GM18498 (cell line): ENCODE data around the gene SLC25A25.
"Not testable (repeated sequence)": the region's sequence is repeated elsewhere in the genome, so short reads cannot be mapped to it uniquely, and the experiment has no call there.

Experiments
- ATAC-seq: cut with Tn5 transposase; IDR thresholded peaks from one replicate; pipeline ENCODE4 v1.9.1; 2021; ENCODE audit warnings: mild to moderate bottlenecking, moderate library complexity; ENCODE audit not compliant: unreplicated experiment

The SLC25A25 gene

DNA sequence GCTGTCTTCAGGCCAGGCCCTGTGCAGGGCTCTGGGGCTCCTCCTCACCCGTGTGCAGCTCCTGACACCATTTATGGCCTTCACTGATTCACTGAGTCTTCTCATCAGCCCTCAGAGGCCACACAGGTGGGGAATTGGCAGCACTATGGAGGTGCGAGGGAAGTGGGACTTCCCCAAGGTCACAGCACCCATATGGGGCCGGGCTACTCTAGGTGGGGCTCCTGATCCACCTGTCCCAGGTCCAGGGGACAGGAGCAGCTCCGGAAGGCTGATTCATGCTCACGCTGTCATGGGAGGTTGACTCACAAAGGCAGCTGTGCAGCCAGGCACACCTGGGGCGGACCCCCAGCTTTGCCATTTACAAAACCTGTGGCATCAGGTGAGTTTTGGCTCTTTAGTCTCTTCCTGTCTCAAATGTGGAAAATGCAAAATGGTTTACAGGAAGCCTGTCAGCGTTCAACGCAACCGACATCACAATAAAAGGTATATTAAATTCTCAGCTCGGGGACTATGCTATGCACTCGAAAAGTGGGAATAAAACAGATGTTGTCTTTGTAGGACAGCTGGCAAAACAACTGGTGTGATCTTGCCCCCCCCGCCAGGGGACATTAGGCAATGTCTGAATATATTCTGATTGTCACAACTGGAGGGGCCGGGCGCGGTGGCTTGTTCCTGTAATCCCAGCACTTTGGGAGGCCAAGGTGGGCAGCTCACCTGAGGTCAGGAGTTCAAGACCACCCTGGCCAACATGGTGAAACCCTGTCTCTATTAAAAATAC is 15.9 kb upstream of the SLC25A25 start:
- no peak for ATAC-seq

DNA sequence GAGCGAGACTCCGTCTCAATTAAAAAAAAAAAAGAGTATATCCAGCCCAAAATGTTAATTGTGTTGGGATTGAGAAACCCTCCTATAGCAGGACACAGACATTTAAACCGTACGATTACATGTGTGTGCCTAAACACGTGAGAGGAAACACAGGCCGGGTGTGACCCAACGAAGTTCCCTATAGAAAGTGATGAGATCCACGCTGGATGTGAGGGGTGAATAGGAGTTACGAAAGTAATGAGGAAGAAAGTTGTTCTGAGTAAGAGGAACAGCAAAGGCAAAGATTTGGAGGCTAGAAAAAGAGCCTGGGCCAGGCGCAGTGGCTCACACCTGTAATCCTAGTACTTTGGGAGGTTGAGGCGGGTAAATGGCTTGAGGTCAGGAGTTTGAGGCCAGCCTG is 14.5 kb upstream of the SLC25A25 start:
- ATAC-seq, result no peak

DNA sequence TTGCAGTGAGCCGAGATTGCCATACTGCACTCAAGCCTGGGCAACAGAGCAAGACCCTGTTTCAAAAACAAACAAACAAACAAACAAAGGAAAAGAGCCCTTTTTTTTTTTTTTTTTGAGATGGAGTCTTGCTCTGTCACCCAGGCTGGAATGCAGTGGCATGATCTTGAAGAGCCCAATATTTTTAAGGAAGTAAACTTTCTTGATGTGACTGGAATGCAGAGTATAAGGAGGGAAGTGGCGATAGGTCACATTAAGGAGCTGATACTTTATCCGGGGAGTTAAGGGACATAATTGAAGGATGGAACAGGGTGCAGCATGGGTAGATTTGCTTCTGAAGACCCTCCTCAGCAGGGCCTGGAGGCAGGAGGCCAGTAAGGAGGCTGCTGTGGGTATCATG is 13.9 kb upstream of the SLC25A25 start:
- ATAC-seq, result no peak

DNA sequence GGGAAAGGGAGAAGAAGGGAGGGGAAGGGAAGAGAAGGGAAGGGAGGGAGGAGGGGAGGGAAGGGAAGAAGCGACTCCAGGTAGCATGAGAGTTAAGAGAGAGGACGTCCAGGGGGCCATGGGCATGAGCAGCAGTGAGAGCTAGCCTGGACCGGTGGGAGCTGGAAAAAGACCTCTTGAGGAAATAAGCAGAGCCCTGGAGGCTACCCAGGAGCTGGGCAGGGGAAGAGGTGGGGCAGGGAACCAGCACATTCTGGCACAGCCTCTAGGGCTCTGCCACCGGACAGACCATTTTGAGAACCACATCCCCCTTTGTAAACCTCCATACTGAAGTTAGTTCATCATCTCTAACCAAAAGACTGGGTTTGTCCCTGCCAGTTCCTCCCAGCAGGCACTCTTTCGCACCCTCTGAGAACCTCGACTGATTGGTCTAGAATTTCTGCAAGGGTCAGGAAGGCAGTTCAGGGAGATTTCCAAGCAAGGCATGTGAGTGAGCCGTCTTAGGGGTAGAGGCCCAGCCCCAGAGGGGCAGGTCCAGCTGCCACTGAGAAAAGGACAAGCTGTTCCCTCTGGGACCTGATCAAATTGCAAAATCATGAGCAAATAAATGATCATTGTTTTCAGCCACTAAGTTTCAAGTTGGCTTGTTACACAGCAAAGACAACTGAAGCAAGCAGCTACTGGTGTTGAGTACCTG is 12.5 kb upstream of the SLC25A25 start:
- ATAC-seq, result no peak

DNA sequence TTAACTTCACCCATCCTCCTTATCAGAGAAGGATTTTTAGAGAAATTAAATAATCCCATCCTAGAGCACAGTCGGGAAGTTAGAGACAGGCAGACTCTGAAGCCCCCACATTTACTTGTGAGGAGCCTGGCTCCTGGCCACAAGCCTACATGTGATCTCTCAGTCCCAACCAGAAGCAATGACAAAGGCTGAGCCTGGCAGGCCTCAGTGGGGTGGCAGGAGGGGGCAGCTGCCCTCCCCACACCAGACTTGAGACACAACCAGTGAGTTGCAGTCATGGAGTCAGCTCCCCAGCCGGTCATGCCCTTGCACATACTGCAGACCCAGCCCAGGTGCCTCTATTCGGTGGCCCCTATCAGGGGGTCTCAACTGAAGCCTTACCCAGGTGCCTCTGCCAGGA is 11.9 kb upstream of the SLC25A25 start:
- no peak for ATAC-seq

DNA sequence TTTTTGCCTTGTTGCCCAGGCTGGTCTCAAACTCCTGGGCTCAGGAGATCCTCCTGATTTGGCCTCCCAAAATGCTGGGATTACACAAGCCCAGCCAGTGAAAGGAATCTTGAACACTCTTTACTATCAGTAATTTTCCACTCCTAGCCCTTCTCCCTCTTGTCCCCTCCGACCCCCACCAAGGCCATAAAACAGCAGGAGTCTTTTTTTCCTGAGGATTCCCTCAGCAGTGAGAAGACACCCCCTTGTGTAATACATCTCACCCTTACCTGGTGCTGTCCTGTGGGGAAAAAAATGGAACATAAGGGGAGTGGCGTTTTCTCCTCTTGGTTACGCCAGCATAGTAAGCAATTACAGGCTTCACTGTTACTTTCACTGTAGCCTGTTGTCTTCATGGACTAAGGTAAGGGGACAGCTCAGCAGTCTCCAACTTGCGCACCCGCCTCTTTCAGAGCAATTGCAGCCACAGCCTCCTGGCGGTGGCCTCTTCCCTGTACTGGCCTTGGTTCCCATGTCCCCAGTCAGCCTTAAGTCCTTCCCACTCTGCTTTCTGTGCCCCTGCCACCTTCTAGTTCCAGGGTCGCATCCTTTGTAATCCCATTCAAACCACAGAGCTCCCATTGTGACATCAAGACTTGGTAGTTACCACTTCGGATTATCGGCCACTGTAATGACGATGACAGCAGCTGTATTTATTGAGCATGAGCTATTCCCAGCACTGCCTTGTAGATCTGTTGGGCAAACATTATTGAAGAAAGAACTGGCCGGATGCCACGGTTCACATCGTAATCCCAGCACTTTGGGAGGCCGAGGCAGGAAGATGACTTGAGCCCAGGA is 10.9 kb upstream of the SLC25A25 start:
- no peak for ATAC-seq

DNA sequence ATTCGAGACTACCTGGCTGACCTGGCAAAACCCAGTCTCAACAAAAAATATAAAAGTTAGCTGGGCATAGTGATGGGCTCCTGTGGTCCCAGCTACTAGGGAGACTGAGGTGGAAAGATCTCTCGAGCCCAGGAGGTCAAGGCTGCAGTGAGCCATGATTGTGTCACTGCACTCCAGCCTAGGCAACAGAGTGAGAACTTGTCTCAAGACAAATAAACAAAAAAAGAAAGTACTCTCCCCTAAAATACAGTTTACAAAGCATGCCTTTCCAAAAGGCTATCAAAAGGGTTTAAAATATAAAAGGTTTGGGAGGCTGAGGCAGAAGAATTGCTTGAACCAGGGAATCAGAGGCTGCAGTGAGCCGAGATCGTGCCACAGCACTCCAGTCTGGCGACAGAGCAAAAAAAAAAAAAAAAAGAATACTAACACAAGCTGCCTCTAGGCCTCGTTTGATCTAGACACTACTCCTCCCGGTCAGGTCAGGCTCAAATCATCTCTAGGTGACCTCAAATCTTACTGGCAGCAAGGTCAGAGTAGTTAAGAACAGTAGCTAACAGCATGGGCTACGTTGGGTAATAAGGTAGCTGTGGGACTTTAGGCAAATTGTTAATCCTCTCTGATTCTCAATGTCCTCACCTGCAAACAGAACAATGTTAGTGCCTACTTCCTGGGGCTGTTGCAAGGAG is 10.2 kb upstream of the SLC25A25 start:
- ATAC-seq, result no peak

DNA sequence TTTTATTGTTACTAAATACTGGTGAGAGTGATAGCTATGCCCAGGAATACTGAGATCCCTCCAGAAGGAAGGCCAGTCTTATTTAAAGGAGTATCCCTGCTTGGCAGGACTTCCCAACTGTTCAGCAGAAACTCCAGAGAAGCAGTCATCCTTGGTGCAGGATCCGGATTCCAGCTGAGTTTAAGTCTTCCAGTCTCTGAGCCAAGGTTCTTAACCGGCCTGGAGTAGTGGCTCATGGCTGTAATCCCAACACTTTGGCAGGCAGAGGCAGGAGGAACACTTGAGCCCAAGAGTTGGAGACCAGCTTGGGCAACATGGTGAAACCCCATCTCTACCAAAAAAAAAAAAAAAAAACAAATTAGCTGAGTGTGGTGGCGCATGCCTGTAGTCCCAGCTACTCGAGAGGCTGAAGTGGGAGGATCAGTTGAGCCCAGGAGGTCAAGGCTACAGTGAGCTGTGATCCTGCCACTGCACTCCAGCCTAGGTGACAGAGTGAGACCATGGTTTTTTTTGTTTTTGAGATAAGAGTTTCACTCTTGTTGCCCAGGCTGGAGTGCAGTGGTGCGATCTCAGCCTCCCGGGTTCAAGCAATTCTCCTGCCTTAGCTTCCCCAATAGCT is 8.6 kb upstream of the SLC25A25 start:
- ATAC-seq, result no peak

DNA sequence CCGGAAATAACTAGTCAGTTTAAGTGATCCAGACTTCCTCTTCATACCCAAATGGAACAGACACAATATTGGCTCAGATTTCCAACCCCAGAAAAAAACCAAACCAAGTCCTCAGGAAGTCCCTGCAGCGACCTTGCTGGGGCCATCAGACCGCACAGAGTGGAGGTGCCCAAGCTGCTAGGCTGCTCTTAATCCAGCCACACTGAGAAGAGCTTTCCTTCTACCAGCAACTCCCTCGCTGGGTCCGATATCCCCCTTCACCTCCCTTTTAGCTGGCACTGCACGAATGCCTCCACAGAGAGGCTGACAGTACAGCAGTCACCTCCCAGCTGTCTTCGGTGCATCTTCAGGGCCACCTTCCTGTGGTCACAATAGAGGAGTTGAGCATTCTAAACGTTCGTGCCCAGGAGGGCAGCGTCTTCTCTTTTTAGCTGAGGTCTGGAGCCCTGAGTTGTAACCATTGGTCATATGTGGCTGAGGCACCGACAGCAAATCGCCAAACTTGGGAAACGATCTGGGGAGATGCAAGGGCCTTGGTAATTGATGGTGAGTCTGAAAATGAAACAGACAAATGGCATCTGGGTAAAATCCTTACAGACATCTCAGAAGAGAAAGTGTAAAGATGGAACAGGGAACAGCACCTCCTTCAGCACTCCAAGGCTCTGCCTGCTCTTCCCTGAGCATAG is 6.6 kb upstream of the SLC25A25 start:
- ATAC-seq, result no peak

DNA sequence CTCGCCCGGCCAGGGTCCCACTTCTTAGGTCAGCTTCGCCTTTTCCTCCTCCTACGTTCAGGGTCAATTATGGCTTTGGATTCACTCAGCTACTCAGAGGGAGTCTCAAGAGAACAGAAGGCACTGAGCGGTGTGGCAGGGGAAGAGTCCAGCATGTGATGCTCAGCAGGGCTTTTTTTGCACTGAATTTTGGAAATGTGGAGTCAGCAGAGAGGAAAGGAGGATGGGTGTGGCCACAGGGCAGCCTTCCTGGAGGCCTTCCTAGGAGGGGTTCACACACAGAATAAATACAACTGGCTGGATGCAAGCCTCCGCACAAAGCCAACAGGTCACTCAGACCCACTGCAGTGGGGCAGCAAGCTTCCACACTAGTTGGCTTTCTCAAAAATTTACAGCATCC is 5.8 kb upstream of the SLC25A25 start:
- ATAC-seq, result no peak

DNA sequence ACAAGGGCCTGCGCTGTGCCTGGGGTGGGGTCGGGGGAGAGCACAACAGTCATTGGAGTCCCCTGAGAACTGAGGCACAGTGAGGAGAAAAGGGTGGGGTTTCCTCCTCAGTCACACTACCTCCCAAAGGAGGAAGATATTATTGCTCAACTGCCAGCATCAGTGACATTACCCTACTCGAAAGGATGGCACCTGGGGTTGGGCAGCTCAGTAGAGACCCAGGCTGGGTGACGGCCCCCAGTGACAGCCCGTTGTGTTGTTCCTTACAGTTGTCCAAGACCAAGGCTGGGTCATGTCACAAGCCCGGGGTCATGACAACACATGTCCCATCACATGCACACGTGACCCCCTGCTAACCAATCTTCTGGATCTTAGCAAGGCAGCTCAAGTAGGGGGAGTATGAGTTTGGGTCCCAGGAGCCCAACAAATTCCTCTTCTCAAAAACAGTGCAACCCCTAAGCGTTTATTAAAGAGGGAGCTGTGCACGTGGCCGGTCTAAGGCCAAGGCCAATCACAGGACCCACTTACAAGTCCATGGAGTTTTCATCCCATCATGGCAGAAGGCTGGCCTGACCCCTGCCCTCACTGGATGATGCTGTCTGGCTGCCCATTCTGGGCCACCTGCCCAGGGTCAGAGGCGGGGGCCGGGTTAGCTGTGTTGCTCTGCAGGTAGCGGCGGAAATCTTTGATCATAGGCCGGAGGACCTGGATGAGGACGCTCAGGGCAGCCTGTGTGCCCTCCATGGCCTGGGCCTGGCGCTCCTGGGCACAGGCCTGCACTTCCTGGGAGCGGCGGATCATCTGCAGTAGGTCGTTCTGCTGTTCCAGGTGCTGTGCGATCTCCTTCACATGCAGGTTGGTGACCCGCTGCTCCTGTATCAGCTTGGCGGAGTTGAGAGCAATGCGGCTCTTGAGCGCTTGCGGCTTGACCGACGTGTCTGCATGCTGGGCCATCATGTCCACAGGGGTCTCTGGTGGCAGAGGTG is 4.9 kb upstream of the SLC25A25 start:
- no peak for ATAC-seq

DNA sequence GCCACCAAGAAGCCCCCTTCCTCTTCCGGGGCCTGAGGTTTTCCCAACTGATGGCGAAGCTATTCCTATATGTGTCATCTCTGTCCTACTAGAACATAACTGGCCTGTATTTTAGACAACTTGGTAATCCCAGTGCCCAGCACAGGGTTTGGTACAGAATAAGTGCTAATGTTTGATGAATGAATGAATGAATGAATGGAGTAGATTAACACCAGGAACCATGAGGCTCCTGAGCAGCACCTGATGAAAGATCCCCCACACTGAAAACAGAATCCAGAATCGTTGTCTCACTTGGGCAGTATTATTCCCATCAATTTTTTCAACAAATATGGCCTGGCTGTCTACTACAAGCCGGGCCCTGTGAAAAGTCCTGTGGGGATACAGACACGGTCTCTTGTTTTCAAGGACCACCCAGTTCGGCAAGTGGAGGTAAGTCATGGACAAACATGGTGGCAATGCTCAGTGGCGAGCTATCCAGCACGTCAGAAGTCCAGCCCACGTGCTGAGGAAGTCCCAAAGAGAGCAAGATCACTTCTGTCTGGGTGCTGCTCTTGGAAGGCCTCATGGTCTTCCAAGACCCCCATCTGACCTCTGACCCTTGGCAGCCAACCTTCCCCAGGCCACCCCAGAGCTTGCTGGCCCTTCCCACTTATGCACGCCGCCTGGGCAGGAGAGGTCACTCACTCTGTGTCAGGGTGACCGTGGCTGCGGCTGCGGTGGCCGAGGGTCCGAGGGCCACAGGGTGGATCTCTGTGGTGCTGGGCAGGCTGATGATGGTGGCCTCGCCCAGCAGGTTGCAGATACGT is 1.9 kb upstream of the SLC25A25 start:
- no peak for ATAC-seq

DNA sequence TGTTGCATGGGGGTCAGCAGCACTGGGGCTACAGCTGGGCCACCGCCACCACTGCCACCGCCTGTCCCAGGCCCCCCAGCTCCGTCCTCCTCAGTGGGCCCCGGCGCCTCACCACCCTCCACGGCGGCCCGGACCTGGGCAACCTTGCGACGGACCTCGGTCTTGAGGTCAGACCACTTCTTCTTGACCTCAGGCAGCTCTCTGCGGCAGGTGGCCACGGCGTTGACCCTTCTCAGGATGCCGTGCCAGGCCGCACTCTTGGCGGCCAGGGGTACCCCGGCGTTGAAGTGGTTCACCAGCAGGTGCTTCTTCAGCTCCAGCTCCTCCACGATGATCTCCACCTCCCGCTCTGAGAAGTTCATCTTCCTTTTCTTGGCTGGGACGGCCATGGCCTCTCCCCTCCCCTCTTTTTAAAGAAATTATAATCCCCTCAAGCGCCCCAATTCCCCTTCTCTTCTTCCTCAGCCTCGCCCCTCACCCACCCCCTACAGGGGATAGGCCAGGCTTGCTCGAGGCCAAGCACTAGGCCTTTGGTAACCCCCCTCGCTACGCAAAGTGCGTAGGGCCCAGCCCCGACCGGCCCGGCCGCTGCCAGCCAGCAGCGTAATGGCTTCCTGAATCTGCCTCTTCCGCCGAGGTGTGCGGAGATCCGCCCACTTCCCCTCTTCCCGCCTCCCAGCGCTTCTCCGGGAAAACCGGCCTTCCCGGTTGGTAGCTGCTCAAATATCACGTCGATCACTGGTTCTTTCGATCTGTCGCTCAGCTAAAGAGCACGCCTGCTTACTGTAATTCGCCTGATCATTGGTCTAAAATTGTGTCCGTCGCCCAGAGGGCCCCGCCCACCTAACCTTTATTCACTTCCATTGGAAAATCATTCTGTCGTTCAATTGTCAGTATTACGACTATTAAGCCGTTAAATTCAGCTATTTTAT is 1.1 kb upstream of the SLC25A25 start, which contains the start of gene NAIF1:
Gene NAIF1, minus strand, starts transcription at position 608 of the 932 bp plus-strand sequence. Its CDS starts 219 bp downstream, at position 389.
- peak; percentile 65 for ATAC-seq

DNA sequence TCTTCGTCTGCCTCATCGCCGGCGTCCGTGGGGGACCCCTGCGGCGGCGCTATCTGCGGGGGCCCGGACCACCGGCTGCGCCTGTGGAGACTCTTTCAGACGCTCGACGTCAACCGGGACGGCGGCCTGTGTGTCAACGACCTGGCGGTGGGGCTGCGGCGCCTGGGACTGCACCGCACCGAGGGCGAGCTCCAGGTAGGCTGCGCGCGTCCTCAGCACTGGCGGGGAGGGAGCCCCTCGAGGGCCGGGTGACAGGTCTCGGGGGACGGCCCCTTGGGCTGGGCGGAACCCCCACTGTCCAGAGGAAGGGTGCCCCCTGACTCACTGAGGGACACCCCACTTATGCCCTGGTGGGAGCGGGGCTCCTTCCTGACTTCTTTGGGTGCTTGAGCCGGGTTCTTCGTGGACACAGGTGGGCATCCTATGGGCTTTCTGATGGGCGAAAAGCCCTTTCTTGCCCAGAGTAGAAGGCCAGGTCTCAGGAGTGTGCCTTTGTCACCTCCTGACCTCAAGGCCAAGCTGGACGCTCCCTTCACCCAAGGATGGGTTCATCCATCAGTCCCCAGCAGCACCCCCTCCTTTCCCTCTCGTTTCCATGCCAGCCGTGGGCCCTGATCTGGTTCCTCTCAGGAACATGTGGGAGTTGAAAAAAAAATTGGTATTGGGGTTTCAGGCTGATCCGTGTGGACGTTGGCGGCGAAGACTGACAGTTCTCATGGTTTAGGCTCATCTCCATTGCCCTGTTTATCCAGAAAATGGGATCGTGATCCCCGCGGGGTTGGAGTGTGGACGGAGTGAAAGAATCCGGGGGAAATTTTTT is 564 bp downstream of the SLC25A25 start:
- ATAC-seq, result peak; percentile 14

DNA sequence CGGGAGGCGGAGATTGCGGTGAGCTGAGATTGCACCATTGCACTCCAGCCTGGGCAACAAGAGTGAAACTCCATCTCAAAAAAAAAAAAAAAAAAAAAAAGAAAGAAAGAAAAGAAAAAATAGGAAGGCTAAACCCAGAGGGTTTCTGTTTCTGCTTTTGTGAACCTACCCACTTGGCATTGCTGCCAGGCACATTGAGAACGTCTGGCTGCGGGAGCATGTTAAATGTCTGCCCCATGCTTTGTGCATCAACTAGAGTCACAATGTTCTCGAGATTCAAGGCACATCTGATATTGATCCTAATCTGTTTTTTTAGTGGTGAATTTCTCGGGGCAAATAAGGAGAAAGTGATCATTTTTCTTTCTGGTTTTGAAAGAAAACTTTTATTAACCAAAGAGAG is 2.8 kb downstream of the SLC25A25 start:
- ATAC-seq, result no peak

DNA sequence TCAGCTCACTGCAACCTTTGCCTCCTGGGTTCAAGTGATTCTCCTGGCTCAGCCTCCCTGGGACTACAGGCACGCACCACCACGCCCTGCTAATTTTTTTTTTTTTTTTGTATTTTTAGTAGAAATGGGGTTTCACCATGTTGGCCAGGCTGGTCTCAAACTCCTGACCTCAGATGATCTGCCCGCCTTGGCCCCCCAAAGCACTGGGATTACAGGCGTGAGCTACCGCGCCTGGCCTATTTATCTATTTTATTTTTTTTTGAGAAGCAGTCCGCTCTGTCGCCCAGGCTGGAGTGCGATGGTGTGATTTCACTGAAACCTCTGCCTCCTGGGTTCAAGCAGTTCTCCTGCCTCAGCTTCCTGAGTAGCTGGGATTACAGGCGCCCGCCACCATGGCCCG is 3.4 kb downstream of the SLC25A25 start:
- ATAC-seq, result not testable (repeated sequence)
